ENCODE measurements around the gene LGALS8.

GRCh38 chr1:236535190-236535589 is 11.4 kb downstream of the LGALS8 start:
- TF ChIP-seq TAF1 (IDR thresholded peaks at IDR 0.05; ENCODE audit: low read depth) (no peak), RAD21 (IDR thresholded peaks at IDR 0.05; ENCODE audit: low read depth) (no peak), YY1 (IDR thresholded peaks at IDR 0.05; ENCODE audit: low read depth) (no peak), EP300 (IDR thresholded peaks at IDR 0.05; ENCODE audit: borderline replicate concordance) (no peak), TEAD4 (IDR thresholded peaks at IDR 0.05) (no peak), MAX (IDR thresholded peaks at IDR 0.05) (no peak), CREB1 (IDR thresholded peaks at IDR 0.05; ENCODE audit: low read depth) (no peak), CEBPB (IDR thresholded peaks at IDR 0.05) (no peak), EGR1 (IDR thresholded peaks at IDR 0.05) (no peak), FOXM1 (IDR thresholded peaks at IDR 0.05; ENCODE audit: borderline replicate concordance, low read depth) (no peak), ZBTB7A (IDR thresholded peaks at IDR 0.05; ENCODE audit: low read depth) (no peak)
- TF ChIP-seq, protein P1, sequence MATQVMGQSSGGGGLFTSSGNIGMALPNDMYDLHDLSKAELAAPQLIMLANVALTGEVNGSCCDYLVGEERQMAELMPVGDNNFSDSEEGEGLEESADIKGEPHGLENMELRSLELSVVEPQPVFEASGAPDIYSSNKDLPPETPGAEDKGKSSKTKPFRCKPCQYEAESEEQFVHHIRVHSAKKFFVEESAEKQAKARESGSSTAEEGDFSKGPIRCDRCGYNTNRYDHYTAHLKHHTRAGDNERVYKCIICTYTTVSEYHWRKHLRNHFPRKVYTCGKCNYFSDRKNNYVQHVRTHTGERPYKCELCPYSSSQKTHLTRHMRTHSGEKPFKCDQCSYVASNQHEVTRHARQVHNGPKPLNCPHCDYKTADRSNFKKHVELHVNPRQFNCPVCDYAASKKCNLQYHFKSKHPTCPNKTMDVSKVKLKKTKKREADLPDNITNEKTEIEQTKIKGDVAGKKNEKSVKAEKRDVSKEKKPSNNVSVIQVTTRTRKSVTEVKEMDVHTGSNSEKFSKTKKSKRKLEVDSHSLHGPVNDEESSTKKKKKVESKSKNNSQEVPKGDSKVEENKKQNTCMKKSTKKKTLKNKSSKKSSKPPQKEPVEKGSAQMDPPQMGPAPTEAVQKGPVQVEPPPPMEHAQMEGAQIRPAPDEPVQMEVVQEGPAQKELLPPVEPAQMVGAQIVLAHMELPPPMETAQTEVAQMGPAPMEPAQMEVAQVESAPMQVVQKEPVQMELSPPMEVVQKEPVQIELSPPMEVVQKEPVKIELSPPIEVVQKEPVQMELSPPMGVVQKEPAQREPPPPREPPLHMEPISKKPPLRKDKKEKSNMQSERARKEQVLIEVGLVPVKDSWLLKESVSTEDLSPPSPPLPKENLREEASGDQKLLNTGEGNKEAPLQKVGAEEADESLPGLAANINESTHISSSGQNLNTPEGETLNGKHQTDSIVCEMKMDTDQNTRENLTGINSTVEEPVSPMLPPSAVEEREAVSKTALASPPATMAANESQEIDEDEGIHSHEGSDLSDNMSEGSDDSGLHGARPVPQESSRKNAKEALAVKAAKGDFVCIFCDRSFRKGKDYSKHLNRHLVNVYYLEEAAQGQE (IDR thresholded peaks at IDR 0.05; ENCODE audit: low read depth), result no peak

All from Ishikawa (cell line).